GM23338 (cell line): Measurements from ENCODE around the gene TAL2. TPM values are rescaled to one million over a fixed set of nuclear protein-coding genes. Genes with fewer than 3 reads are reported as not detected.

Experiments used
- ATAC-seq: fragments of 200-7000 bp; cut with Tn5 transposase; 3 replicates; pipeline ENCODE4 v1.9.1; 2020
- DNase-seq: peaks from one replicate; pipeline ENCODE4 v3.0.0-alpha.2; 2015; ENCODE audit warnings: low spot score
- H2AFZ ChIP-seq: fragments of 200-600 bp; sonication (generic); 2 replicates; pipeline ENCODE4 v1.8.0; 2016; ENCODE audit warnings: antibody characterized with exemption, mild to moderate bottlenecking, moderate library complexity
- H3F3A ChIP-seq: fragments of 200-600 bp; sonication (generic); replicated peaks from 2 replicates; pipeline ENCODE4 v1.8.0; 2017; ENCODE audit warnings: antibody characterized with exemption, mixed run types, low read depth
- H3K27ac ChIP-seq: fragments of 200-600 bp; sonication (generic); 2 replicates; pipeline ENCODE4 v1.6.1; 2016; ENCODE audit warnings: low read depth
- H3K27me3 ChIP-seq: fragments of 200-600 bp; sonication (generic); 2 replicates; pipeline ENCODE4 v1.8.0; 2016; ENCODE audit warnings: mild to moderate bottlenecking, mixed run types, moderate library complexity; ENCODE audit not compliant: insufficient read depth
- H3K36me3 ChIP-seq: fragments of 200-600 bp; sonication (generic); 2 replicates; pipeline ENCODE4 v1.8.0; 2016; ENCODE audit warnings: mild to moderate bottlenecking; ENCODE audit not compliant: insufficient read depth
- H3K4me1 ChIP-seq: fragments of 200-600 bp; sonication (generic); 2 replicates; pipeline ENCODE4 v1.8.0; 2016; ENCODE audit warnings: mild to moderate bottlenecking, moderate library complexity; ENCODE audit not compliant: insufficient read depth
- H3K4me2 ChIP-seq: fragments of 200-600 bp; sonication (generic); 2 replicates; pipeline ENCODE4 v1.7.1; 2017; ENCODE audit warnings: mixed run types
- H3K4me3 ChIP-seq: fragments of 200-600 bp; sonication (generic); 2 replicates; pipeline ENCODE4 v1.6.1; 2016; ENCODE audit warnings: mixed run types
- H3K79me2 ChIP-seq: fragments of 200-600 bp; sonication (generic); replicated peaks from 2 replicates; pipeline ENCODE4 v1.8.0; 2017; ENCODE audit warnings: mild to moderate bottlenecking; ENCODE audit not compliant: insufficient read depth
- H3K9me2 ChIP-seq: fragments of 200-600 bp; sonication (generic); 2 replicates; pipeline ENCODE4 v1.8.0; 2017; ENCODE audit not compliant: insufficient read depth
- H4K20me1 ChIP-seq: fragments of 200-600 bp; sonication (generic); replicated peaks from 2 replicates; pipeline ENCODE4 v1.8.0; 2017; ENCODE audit warnings: mild to moderate bottlenecking; ENCODE audit not compliant: insufficient read depth
- H3K27ac Mint-ChIP-seq: 2 replicates; pipeline ENCODE4 v1.8.0; 2020; ENCODE audit warnings: inconsistent platforms, mild to moderate bottlenecking, moderate library complexity, mixed read lengths
- H3K27me3 Mint-ChIP-seq: 3 replicates; pipeline ENCODE4 v1.8.0; 2022; ENCODE audit warnings: low read depth, mild to moderate bottlenecking, moderate library complexity, mixed read lengths, inconsistent platforms; ENCODE audit not compliant: insufficient read depth, poor library complexity
- H3K36me3 Mint-ChIP-seq: 3 replicates; pipeline ENCODE4 v1.8.0; 2021; ENCODE audit warnings: low read depth, mild to moderate bottlenecking, inconsistent platforms, moderate library complexity, mixed read lengths
- H3K4me1 Mint-ChIP-seq: 3 replicates; pipeline ENCODE4 v1.8.0; 2020; ENCODE audit warnings: mild to moderate bottlenecking, inconsistent platforms, mixed read lengths
- H3K4me3 Mint-ChIP-seq: 3 replicates; pipeline ENCODE4 v1.8.0; 2021; ENCODE audit warnings: moderate library complexity, mild to moderate bottlenecking, inconsistent platforms, mixed read lengths
- H3K9me3 Mint-ChIP-seq: 3 replicates; pipeline ENCODE4 v1.8.0; 2020; ENCODE audit warnings: moderate library complexity, mild to moderate bottlenecking, inconsistent platforms, mixed read lengths
- CREB1 ChIP-seq: fragments of 250-450 bp; sonication (Bioruptor Pico); IDR thresholded peaks from 2 replicates; pipeline ENCODE4 v1.5.0; 2020; ENCODE audit warnings: low read depth, mild to moderate bottlenecking, moderate library complexity
- EZH2 ChIP-seq: fragments of 200-600 bp; sonication (generic); IDR thresholded peaks from one replicate; pipeline ENCODE4 v1.8.0; 2017; ENCODE audit warnings: antibody characterized with exemption, mild to moderate bottlenecking, low read depth; ENCODE audit not compliant: unreplicated experiment
- EZH2phosphoT487 ChIP-seq: fragments of 200-600 bp; sonication (generic); IDR thresholded peaks from one replicate; pipeline ENCODE4 v1.8.1; 2018; ENCODE audit warnings: antibody characterized with exemption; ENCODE audit not compliant: unreplicated experiment
- JUNB ChIP-seq: IDR thresholded peaks from one replicate; pipeline ENCODE4 v1.6.1; 2016; ENCODE audit warnings: antibody characterized with exemption; ENCODE audit not compliant: unreplicated experiment
- NANOG ChIP-seq: IDR thresholded peaks from 2 replicates; pipeline ENCODE4 v1.6.1; 2016; ENCODE audit warnings: antibody characterized with exemption, borderline replicate concordance
- STAT1 ChIP-seq: IDR thresholded peaks from one replicate; pipeline ENCODE4 v1.6.1; 2016; ENCODE audit warnings: antibody characterized with exemption; ENCODE audit not compliant: unreplicated experiment
- ZNF114 ChIP-seq: fragments of 250-450 bp; sonication (Bioruptor Pico); IDR thresholded peaks from 2 replicates; pipeline ENCODE4 v1.5.0; 2020; ENCODE audit warnings: mild to moderate bottlenecking, moderate library complexity
- polyA plus RNA-seq: library from polyadenylated mRNA; unstranded; fragments of >200 nt; fragmentation: Nextera tagmentation; extraction: Ambion mirVana; gene quantifications from 2 replicates; pipeline ENCODE4 v1.2.1, GENCODE V29; 2016
- total RNA-seq: library from RNA; depleted of rRNA; stranded (reverse); fragments of >200 nt; shearing (Covaris generic); gene quantifications from 2 replicates; pipeline ENCODE4 v1.2.3, GENCODE V29; 2014
- TF ChIP-seq, protein P1 (sequence below): fragments of 250-450 bp; sonication (Bioruptor Pico); IDR thresholded peaks from 2 replicates; pipeline ENCODE4 v1.5.0; 2020; ENCODE audit warnings: mild to moderate bottlenecking, moderate library complexity
- TF ChIP-seq, protein P2 (sequence below): IDR thresholded peaks from one replicate; pipeline ENCODE4 v1.6.1; 2018; ENCODE audit warnings: antibody characterized with exemption; ENCODE audit not compliant: unreplicated experiment
- TF ChIP-seq, protein P3 (sequence below): IDR thresholded peaks from 2 replicates; pipeline ENCODE4 v1.6.1; 2016; ENCODE audit warnings: antibody characterized with exemption

Gene TAL2
- total and polyA plus RNA-seq, 2 experiments from 2014 or later = 0.79 TPM; not detected in 1

DNA sequence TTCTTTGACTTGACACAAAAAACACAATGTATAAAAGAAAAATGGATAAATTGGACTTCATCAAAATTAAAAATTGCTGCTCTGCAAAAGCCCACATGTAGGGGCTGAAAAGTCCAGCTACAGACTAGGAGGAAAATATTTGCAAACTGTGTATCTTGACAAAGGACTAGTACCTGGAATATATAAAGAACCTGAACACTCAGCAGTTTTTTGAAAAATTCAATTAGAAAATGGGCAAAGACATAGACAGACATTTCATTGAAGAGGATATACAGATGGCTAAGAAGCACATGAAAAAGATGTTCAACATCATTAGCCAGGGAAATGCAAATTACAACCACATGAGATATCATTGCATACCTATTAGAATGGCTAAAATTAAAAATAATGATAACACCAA lies 18.5 kb upstream of the TAL2 start (continued):
- TF ChIP-seq, protein P1, sequence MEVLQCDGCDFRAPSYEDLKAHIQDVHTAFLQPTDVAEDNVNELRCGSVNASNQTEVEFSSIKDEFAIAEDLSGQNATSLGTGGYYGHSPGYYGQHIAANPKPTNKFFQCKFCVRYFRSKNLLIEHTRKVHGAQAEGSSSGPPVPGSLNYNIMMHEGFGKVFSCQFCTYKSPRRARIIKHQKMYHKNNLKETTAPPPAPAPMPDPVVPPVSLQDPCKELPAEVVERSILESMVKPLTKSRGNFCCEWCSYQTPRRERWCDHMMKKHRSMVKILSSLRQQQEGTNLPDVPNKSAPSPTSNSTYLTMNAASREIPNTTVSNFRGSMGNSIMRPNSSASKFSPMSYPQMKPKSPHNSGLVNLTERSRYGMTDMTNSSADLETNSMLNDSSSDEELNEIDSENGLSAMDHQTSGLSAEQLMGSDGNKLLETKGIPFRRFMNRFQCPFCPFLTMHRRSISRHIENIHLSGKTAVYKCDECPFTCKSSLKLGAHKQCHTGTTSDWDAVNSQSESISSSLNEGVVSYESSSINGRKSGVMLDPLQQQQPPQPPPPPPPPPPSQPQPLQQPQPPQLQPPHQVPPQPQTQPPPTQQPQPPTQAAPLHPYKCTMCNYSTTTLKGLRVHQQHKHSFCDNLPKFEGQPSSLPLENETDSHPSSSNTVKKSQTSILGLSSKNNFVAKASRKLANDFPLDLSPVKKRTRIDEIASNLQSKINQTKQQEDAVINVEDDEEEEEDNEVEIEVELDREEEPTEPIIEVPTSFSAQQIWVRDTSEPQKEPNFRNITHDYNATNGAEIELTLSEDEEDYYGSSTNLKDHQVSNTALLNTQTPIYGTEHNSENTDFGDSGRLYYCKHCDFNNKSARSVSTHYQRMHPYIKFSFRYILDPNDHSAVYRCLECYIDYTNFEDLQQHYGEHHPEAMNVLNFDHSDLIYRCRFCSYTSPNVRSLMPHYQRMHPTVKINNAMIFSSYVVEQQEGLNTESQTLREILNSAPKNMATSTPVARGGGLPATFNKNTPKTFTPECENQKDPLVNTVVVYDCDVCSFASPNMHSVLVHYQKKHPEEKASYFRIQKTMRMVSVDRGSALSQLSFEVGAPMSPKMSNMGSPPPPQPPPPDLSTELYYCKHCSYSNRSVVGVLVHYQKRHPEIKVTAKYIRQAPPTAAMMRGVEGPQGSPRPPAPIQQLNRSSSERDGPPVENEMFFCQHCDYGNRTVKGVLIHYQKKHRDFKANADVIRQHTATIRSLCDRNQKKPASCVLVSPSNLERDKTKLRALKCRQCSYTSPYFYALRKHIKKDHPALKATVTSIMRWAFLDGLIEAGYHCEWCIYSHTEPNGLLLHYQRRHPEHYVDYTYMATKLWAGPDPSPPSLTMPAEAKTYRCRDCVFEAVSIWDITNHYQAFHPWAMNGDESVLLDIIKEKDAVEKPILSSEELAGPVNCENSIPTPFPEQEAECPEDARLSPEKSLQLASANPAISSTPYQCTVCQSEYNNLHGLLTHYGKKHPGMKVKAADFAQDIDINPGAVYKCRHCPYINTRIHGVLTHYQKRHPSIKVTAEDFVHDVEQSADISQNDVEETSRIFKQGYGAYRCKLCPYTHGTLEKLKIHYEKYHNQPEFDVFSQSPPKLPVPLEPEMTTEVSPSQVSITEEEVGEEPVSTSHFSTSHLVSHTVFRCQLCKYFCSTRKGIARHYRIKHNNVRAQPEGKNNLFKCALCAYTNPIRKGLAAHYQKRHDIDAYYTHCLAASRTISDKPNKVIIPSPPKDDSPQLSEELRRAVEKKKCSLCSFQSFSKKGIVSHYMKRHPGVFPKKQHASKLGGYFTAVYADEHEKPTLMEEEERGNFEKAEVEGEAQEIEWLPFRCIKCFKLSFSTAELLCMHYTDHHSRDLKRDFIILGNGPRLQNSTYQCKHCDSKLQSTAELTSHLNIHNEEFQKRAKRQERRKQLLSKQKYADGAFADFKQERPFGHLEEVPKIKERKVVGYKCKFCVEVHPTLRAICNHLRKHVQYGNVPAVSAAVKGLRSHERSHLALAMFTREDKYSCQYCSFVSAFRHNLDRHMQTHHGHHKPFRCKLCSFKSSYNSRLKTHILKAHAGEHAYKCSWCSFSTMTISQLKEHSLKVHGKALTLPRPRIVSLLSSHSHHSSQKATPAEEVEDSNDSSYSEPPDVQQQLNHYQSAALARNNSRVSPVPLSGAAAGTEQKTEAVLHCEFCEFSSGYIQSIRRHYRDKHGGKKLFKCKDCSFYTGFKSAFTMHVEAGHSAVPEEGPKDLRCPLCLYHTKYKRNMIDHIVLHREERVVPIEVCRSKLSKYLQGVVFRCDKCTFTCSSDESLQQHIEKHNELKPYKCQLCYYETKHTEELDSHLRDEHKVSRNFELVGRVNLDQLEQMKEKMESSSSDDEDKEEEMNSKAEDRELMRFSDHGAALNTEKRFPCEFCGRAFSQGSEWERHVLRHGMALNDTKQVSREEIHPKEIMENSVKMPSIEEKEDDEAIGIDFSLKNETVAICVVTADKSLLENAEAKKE (CRISPR knock-in tag) = no peak
- TF ChIP-seq, protein P2, sequence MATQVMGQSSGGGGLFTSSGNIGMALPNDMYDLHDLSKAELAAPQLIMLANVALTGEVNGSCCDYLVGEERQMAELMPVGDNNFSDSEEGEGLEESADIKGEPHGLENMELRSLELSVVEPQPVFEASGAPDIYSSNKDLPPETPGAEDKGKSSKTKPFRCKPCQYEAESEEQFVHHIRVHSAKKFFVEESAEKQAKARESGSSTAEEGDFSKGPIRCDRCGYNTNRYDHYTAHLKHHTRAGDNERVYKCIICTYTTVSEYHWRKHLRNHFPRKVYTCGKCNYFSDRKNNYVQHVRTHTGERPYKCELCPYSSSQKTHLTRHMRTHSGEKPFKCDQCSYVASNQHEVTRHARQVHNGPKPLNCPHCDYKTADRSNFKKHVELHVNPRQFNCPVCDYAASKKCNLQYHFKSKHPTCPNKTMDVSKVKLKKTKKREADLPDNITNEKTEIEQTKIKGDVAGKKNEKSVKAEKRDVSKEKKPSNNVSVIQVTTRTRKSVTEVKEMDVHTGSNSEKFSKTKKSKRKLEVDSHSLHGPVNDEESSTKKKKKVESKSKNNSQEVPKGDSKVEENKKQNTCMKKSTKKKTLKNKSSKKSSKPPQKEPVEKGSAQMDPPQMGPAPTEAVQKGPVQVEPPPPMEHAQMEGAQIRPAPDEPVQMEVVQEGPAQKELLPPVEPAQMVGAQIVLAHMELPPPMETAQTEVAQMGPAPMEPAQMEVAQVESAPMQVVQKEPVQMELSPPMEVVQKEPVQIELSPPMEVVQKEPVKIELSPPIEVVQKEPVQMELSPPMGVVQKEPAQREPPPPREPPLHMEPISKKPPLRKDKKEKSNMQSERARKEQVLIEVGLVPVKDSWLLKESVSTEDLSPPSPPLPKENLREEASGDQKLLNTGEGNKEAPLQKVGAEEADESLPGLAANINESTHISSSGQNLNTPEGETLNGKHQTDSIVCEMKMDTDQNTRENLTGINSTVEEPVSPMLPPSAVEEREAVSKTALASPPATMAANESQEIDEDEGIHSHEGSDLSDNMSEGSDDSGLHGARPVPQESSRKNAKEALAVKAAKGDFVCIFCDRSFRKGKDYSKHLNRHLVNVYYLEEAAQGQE = no peak
- no peak for TF ChIP-seq EZH2phosphoT487

DNA sequence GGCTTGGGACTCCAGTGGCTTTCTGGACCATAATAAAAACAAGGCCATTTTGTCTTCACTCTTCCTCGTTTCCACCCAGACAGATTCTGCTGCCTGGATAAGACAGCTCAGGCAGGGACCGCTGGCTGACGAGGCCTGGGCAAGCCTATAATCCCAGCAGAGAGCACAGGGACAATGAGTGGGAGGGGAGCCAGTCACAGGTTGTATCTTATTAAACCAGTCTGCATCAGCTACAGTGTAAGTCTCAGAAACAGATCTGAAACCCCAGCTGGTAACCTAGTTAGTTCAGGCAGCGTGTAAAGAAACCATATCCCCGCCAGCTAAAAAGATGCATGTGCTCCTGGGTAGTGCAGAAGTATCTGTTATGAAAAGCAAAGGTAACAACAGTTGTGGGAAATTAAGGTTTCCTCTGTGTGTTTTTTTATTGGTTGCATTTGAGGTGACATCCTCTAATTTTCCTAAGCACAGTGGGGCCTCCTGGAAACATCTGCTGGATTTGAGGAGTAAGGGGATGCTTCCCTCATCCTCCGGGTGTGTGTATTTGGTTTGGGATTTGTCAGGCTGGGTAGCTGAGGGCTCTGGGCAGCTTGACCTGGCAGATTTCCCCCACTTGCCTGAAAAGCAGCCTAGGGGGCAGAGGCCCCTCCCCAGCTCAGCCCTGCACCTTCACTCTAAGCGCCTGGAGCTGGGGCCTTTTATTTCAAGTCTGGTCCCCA lies 15.2 kb upstream of the TAL2 start:
- no peaks in the 10 kb centered on the region for H3K36me3 Mint-ChIP-seq
- ATAC-seq (peak; percentile 34), DNase-seq (no peak)
- H3K9me2 ChIP-seq = peaks cover 5% of the 10 kb centered on the region; the same call in 1 of the 2 replicates
- no peaks in the 10 kb centered on the region for H3K36me3 ChIP-seq
- H3K9me3 Mint-ChIP-seq = no peaks in the 10 kb centered on the region
- H3K27me3 ChIP-seq = no peaks in the 10 kb centered on the region
- H3K4me1 Mint-ChIP-seq = peaks cover 13% of the 10 kb centered on the region
- no peaks in the 10 kb centered on the region for H4K20me1 ChIP-seq
- H3K4me3 ChIP-seq = no peak overlapping the region
- H3K4me1 ChIP-seq = peaks cover 4% of the 10 kb centered on the region; the same call in 1 of the 2 replicates
- H3K4me3 Mint-ChIP-seq = no peak overlapping the region
- no peaks in the 10 kb centered on the region for H3F3A ChIP-seq
- no peak overlapping the region for H3K4me2 ChIP-seq
- peaks cover 2% of the 10 kb centered on the region for H3K27me3 Mint-ChIP-seq
- peak overlapping the region; percentile 78; the same call in 1 of the 2 replicates for H2AFZ ChIP-seq
- no peak overlapping the region for H3K27ac ChIP-seq
- H3K27ac Mint-ChIP-seq = no peak overlapping the region
- H3K79me2 ChIP-seq = no peaks in the 10 kb centered on the region
- TF ChIP-seq EZH2 (no peak), CREB1 (CRISPR knock-in tag) (no peak), JUNB (no peak), ZNF114 (CRISPR knock-in tag) (no peak), STAT1 (no peak), NANOG (no peak)
- TF ChIP-seq, protein P3, sequence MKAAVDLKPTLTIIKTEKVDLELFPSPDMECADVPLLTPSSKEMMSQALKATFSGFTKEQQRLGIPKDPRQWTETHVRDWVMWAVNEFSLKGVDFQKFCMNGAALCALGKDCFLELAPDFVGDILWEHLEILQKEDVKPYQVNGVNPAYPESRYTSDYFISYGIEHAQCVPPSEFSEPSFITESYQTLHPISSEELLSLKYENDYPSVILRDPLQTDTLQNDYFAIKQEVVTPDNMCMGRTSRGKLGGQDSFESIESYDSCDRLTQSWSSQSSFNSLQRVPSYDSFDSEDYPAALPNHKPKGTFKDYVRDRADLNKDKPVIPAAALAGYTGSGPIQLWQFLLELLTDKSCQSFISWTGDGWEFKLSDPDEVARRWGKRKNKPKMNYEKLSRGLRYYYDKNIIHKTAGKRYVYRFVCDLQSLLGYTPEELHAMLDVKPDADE = no peak
- TF ChIP-seq, protein P2 = no peak
